ENCODE measurements around the gene DPP9.
A peak's percentile ranks its signal among the peaks of the same experiment; 100 is the strongest.
"Not testable (repeated sequence)": the region's sequence is repeated elsewhere in the genome, so short reads cannot be mapped to it uniquely, and the experiment has no call there.

The DPP9 gene

GRCh38 chr19:4684312-4685095, 39.1 kb downstream of the DPP9 start:
- no peak for DNase-seq

DNA sequence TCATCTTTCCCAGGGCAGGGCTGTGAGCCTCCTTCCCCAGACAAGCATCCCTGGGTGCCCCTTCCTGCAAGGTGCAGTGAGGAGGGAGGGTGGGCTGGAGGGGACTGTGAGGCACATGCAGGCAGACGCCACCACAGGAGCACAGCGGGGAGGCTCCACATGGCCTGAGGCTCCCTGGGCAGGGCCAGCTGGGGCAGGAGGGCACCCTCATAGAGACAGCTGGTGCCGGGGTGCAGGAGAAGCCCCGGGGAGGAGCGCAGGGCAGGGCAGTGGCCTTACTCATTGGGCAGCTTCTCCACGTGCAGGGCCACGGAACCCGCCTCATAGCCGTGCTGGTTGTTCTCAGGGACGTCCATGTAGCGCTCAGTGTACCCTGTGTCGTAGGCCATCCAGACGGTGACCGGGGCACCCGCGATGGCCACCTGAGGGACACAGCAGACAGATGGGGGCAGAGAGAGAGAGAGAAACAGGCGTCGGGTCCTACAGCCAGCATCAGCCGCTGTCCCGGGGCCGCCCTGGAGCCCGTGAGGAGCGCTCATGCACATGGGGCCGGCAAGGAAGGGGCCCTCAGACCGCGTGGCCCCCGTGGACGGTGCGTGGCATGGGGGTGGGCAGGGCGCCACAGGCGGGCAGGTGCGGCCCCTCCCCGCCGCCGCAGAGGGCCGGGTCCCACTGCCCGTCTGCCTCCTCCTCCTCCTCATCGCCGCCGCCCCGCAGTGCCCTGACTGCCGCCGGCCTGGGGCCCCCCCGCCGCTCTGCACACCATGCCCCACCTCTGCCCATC, 41.0 kb downstream of the DPP9 start:
- DNase-seq, result no peak

- not testable (repeated sequence) for DNase-seq
Measured at GRCh38 chr19:4680021-4680420, 43.6 kb downstream of the DPP9 start.

DNA sequence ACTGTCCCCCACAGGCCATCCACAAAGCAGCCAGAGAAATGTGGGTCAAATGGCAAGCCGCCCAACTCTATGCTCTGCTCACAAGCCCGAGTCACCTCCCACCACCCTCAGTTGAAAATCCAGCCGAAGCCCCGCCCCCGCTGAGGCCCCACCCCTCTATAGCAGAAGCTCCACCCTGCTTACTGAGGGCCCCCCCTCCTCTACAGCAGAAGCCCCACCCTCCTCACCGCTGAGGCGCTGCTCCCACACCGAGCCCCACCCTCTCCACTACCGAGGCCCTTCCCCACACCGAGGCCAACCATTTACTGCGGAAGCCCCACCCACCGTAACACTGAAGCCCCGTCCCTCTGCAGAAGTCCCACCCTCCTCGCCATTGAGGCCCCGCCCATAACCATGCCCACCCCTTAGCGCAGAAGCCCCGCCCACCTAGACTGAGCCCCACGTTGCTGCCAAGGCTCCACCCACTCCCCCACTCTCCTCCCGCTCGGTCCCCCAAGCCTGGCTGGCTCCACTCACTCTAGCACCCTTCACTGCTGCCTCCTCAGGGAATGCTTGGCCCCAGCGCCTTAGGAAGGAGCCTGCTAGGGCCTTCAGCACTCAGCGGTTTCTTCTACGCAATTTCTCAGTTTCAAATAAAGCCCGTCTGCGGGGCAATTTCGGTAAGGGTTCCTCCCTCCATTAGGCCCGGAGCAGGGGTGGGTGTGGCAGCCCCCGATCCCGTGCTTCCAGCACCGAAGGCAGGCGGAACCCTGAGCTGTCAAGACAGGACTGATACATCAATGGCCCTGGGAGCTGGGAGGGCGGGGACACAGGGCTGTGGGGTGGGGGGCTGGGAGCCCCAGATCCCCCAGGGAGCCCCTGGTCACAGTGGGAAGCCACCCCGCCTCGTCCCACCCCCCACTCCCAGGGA, 44.5 kb downstream of the DPP9 start:
- DNase-seq, result no peak

DNA sequence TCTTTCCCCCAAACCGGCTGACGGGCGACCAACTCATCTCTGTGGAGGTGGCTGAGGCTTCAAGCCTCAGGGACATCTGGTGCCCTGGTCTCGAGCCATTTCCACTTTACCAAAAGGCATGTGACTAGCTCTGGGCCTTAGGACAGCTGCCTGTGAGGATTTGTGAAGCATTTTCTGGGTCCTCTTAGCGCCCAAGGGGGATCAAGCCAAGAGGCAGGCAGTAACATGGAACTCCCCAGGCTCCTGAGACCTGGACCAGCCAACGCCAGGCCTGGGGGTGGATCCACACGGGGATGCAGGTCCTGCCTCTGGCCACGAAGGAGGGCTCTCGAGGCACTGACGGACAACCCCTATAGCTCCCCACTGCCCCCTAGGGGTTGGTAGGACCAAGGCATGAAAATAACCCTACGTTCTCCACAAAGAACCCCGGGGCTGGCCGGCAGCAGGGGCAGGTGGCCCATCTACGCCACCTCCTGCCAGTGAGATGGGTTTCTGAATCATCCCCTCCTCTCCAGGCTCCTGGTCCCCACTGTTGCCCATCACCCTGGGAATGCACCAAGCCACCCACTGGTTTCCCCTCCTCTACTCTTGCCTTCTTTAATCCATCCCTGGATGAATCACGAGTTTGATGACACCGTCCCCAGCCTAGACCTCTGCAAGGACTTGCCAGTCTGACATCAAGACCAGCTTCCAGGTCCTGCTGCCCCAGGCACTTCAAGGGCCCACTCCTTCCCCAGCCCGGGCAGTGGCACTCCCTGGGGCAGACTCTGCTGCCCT, 46.5 kb downstream of the DPP9 start:
- DNase-seq, result no peak

DNA sequence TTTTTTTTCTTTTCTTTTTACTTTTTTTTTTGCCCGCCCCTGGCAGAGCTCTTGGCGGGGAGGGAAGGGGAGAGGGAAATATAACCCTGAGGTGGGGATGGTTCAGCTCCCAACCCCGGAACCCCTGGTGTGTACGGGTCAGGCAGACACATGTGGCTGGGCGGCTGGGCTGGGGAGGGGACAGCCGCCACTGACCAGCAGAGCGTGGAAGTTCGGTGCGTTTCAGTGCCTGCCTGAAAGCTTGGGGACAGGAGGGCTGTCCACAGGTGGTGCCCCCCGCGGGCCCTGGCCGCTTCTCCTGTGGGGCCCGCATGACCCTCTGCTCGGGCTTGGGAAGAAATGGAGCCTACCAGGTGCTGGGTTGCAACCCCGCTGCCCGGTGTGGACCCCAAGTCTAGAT, 48.3 kb downstream of the DPP9 start:
- DNase-seq, result no peak

GRCh38 chr19:4673726-4674125, 49.9 kb downstream of the DPP9 start:
- DNase-seq, result no peak

GRCh38 chr19:4673216-4673615, 50.4 kb downstream of the DPP9 start:
- no peak for DNase-seq

DNA sequence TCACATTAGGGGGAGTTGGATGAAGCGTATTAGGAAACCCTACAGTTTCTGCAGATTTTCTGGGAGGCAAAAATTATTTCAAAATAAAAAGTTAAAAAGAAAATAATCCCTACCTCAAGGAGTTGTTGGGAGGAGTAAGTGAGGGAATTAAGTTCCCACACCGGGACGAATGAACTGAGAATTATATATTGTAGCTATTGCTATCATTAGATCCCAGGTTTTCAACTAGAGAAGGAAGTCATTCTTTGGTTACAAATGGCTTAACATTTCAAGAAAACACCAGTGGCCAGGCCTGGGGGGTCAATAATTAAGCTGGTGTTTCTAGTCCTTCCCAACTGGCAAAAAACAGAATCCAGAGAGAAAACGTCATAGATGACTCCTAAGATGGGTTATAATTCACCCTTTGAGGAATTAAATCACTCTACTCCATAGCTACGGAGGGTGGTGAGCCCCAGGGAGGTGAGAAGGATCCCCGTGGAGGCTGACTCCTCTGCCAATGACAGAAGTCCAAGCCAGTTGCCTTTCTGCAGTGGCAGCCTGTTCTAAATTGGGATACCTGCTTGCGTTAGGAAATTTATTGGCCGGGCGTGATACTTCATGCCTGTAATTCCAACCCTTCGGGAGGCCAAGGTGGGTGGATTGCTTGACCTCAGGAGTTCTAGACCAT, 52.3 kb downstream of the DPP9 start:
- no peak for DNase-seq

- DNase-seq, result peak; percentile 80 to 82
Measured at GRCh38 chr19:4669723-4670480, 53.7 kb downstream of the DPP9 start, which contains the start of gene MYDGF. TSS of gene MYDGF (minus strand) at chr19:4670342. CDS start at chr19:4670334, 8 bp downstream.

- no peak for DNase-seq
Measured at GRCh38 chr19:4664642-4665041, 59.0 kb downstream of the DPP9 start.

GRCh38 chr19:4662812-4663211, 60.8 kb downstream of the DPP9 start:
- DNase-seq, result no peak

- DNase-seq, result no peak
Measured at GRCh38 chr19:4662020-4662695, 61.5 kb downstream of the DPP9 start.

- no peak for DNase-seq
Measured at GRCh38 chr19:4660993-4661392, 62.6 kb downstream of the DPP9 start.

GRCh38 chr19:4660181-4660791, 63.4 kb downstream of the DPP9 start:
- DNase-seq, result no peak

GRCh38 chr19:4657835-4658234, 65.8 kb downstream of the DPP9 start:
- DNase-seq, result no peak

DNA sequence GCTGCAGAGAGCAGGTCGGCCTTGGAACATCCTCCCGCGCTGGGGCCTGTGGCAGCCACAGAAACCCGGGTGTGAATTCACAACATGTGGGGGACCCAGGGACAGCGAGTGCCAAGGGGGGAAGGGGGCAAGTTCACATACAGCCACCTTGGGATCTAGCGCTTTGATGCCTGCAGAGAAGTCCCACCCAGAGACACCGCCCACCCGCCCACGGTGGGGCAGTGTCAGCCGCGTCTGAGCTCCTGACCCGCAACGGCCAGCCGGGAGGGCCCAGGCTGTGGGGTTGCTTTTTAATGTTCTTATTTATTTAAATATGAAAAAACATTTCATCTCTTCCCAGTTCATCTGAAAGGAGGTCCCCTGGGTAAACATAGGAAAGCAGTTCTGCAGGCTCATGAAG, 66.4 kb downstream of the DPP9 start:
- no peak for DNase-seq

GRCh38 chr19:4656102-4656501, 67.5 kb downstream of the DPP9 start:
- no peak for DNase-seq

DNA sequence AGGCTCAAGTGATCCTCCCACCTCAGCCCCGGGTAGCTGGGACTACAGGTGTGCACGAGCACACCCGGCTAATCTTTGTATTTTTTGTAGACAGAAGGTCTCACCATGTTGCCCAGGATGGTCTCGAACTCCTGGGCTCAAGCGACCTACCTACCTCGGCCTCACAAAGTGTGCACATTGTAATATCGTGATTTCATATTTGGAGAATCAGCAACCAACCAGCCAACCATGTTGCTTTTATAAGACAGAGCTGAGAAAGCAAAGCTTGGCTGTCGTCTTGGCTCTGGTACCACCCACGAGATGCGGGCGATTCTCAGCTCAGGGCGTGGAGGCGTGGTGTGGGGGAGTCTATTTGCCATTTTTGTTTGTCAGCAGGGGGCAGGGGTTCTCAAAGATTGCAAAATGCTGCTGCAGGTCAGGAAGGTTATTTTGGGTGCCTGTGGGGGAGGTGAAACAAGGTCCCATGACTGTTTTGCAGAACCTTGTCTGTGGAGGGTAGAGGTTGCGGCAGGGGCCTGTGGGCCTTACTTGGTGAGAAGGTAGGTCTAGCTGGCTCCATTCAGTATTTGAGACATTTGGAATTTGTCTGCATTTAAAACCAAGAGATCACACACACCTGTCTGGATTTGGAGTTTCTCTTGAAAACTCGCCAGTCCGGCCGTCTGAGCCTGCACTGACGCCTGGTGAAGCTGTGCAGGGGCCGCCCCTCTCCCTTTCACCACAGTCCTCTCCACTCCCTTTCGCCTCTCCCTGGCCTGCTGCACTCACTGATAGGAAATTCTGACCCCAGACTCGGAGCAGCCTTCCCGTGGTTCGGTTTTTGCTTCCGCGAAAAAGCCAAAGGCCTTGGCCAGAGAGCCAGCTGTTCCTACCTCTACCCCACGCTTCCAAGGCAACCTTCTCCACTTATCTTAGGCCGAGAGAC, 68.9 kb downstream of the DPP9 start:
- DNase-seq, result no peak
